ENCODE measurements around the gene PARD6G. TPM values are rescaled to one million over a fixed set of nuclear protein-coding genes. Genes with fewer than 3 reads are reported as not detected.

PARD6G gene
- total RNA-seq, 2 experiments from 2014 or later: 0.10 TPM; not detected in 1

- CTCF ChIA-PET: interaction anchor here (0.6 kb wide), 1 partner anchor 121 kb away, joined by 3 read pairs; no protein-coding TSS in a partner anchor
- Mint-ChIP-seq H3K36me3 (ENCODE audit: low read depth) (peaks cover 39% of the 10 kb centered on the region), H3K4me3 (no peak overlapping the region), H3K27ac (no peak overlapping the region), H3K27me3 (ENCODE audit: low read depth) (no peaks in the 10 kb centered on the region), H3K9me3 (no peaks in the 10 kb centered on the region), H3K4me1 (ENCODE audit: low read depth) (peaks cover 2% of the 10 kb centered on the region)
- intact Hi-C loops (cut with micrococcal nuclease): no loop called here
- no peak for DNase-seq
Measured at GRCh38 chr18:80137137-80137536, 110.2 kb downstream of the PARD6G start.

DNA sequence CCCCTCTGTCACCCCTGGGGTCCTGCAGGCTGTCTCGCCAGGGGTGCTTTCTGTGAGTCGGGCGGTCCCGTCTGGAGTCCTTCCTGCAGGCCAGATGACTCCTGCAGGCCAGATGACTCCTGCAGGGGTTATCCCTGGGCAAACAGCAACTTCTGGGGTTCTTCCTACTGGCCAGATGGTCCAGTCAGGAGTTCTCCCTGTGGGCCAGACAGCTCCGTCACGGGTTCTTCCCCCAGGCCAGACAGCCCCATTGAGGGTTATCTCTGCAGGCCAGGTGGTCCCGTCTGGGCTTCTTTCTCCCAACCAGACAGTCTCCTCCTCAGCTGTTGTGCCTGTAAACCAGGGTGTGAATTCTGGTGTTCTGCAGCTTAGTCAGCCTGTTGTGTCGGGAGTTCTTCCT lies 110.6 kb downstream of the PARD6G start:
- no peak for DNase-seq
- intact Hi-C loops (cut with micrococcal nuclease): no loop called here
- H3K4me3 Mint-ChIP-seq: no peak overlapping the region
- H3K9me3 Mint-ChIP-seq: no peaks in the 10 kb centered on the region
- H3K4me1 Mint-ChIP-seq (ENCODE audit: low read depth): peaks cover 3% of the 10 kb centered on the region
- H3K36me3 Mint-ChIP-seq (ENCODE audit: low read depth): peaks cover 42% of the 10 kb centered on the region
- CTCF ChIA-PET: interaction anchor here (0.6 kb wide), 1 partner anchor 122 kb away, joined by 3 read pairs; no protein-coding TSS in a partner anchor
- no peak overlapping the region for H3K27ac Mint-ChIP-seq
- no peaks in the 10 kb centered on the region for H3K27me3 Mint-ChIP-seq (ENCODE audit: low read depth)

GRCh38 chr18:80135136-80135535 lies 112.2 kb downstream of the PARD6G start:
- DNase-seq: no peak
- Mint-ChIP-seq H3K4me1 (ENCODE audit: low read depth) (peaks cover 9% of the 10 kb centered on the region), H3K9me3 (no peaks in the 10 kb centered on the region), H3K36me3 (ENCODE audit: low read depth) (peaks cover 45% of the 10 kb centered on the region), H3K27me3 (ENCODE audit: low read depth) (no peaks in the 10 kb centered on the region), H3K4me3 (no peak overlapping the region), H3K27ac (no peak overlapping the region)
- CTCF ChIA-PET: no interaction called here
- intact Hi-C loops (cut with micrococcal nuclease): no loop called here

GRCh38 chr18:80133124-80133523 lies 114.2 kb downstream of the PARD6G start:
- DNase-seq: no peak
- no peaks in the 10 kb centered on the region for H3K9me3 Mint-ChIP-seq
- H3K4me1 Mint-ChIP-seq (ENCODE audit: low read depth): peaks cover 20% of the 10 kb centered on the region
- intact Hi-C loops (cut with micrococcal nuclease): no loop called here
- no peak overlapping the region for H3K4me3 Mint-ChIP-seq
- H3K36me3 Mint-ChIP-seq (ENCODE audit: low read depth): peaks cover 41% of the 10 kb centered on the region
- CTCF ChIA-PET: interaction anchor here (0.6 kb wide), 1 partner anchor 17 kb away, joined by 5 read pairs; no protein-coding TSS in a partner anchor
- no peaks in the 10 kb centered on the region for H3K27me3 Mint-ChIP-seq (ENCODE audit: low read depth)
- H3K27ac Mint-ChIP-seq: no peak overlapping the region

DNA sequence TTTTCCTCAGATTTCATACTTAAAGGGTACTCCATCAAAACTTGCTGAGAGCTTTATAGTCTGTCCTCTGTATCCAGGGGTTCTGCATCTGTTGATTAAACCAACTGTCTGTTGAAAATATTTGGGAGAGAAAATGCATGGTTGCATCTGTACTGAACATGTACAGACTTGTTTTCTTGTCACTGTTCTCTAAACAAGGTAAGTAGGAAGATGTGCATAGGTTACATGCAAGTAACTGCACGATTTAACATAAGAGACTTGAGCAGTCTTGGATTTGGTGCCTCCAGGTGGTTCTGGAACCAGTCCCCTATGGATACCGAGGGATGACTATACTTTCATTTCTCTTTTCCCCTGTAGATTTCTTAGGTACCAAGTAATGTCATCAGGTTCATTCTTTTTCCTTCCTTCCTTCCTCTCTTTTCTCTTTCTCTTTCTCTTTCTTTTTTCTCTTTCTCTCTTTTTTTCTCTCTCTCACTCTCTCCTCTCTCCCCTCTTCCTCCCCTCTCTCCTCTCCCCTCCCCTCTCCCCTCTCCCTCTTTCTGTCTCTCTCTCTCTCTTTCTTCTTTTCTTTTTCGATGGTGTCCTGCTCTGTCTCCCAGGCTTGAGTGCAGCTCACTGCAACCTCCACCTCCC lies 115.0 kb downstream of the PARD6G start:
- CTCF ChIA-PET: no interaction called here
- intact Hi-C loops (cut with micrococcal nuclease): no loop called here
- no peaks in the 10 kb centered on the region for H3K9me3 Mint-ChIP-seq
- no peak for DNase-seq
- no peak overlapping the region for H3K4me3 Mint-ChIP-seq
- H3K4me1 Mint-ChIP-seq (ENCODE audit: low read depth): peaks cover 24% of the 10 kb centered on the region
- peaks cover 37% of the 10 kb centered on the region for H3K36me3 Mint-ChIP-seq (ENCODE audit: low read depth)
- no peak overlapping the region for H3K27ac Mint-ChIP-seq
- no peaks in the 10 kb centered on the region for H3K27me3 Mint-ChIP-seq (ENCODE audit: low read depth)

DNA sequence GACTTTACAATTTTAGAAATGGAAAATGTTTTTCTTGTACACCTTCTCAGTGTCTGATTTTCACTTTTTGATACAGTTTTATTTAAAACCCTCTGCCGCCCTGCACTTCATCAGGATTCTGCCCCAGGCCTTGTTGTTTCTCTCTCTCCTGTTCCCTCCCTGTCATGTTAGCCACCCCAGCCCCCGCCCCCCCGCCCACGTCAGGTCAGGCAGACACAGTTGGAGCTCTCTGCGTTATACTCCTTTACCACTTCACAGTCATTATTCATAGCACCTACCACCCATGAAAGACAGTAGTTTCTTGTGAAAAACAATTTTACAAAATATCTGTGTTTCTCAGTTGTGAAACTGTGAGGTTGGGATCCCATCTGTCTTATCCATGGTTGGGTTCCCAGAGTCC lies 116.8 kb downstream of the PARD6G start:
- Mint-ChIP-seq H3K36me3 (ENCODE audit: low read depth) (peaks cover 35% of the 10 kb centered on the region), H3K4me3 (no peak overlapping the region), H3K9me3 (no peaks in the 10 kb centered on the region), H3K27ac (no peak overlapping the region), H3K27me3 (ENCODE audit: low read depth) (no peaks in the 10 kb centered on the region), H3K4me1 (ENCODE audit: low read depth) (peaks cover 35% of the 10 kb centered on the region)
- intact Hi-C loops (cut with micrococcal nuclease): no loop called here
- DNase-seq: no peak
- CTCF ChIA-PET: interaction anchor here (1.1 kb wide), 1 partner anchor 10 kb away, joined by 6 read pairs; no protein-coding TSS in a partner anchor

DNA sequence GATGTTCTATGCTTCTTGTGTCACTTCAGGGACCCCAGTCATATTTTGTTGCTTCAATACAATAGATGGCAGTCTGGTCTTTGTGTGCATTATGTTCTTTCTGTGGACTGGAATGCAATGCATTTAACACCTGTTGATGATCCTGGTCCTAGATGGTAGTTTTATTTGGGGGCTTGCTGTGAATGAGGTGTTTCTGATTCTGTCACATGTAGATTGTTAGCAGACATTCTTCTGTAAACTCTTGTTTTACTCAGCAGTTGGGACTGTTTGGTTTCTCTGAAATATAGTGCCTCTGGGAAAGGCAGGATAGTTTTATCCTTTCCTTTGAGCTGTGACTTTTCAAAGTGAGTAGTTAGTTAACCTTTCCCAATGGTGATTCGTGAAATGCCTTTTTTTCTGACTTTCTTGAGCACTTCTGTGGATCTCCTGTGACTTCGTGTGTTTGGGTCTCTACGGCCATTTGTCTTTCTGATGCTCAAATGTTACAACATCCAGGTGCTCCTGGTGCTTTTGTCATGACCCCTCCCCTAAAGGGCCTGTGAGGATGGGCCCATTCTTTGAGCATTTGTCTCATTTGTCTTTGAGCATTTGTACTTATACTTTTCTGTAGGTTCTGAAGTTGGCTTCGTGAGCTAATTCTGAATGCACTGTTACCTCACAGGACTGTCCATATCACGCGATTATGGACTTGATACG lies 117.5 kb downstream of the PARD6G start:
- intact Hi-C loops (cut with micrococcal nuclease): no loop called here
- Mint-ChIP-seq H3K4me1 (ENCODE audit: low read depth) (peaks cover 35% of the 10 kb centered on the region), H3K27me3 (ENCODE audit: low read depth) (no peaks in the 10 kb centered on the region), H3K27ac (no peak overlapping the region), H3K4me3 (no peak overlapping the region), H3K36me3 (ENCODE audit: low read depth) (peaks cover 33% of the 10 kb centered on the region), H3K9me3 (no peaks in the 10 kb centered on the region)
- CTCF ChIA-PET: interaction anchor here (1.1 kb wide), 1 partner anchor 11 kb away, joined by 6 read pairs; no protein-coding TSS in a partner anchor
- no peak for DNase-seq

- no peak for DNase-seq
- Mint-ChIP-seq H3K27me3 (ENCODE audit: low read depth) (no peaks in the 10 kb centered on the region), H3K36me3 (ENCODE audit: low read depth) (peaks cover 25% of the 10 kb centered on the region), H3K27ac (no peak overlapping the region), H3K4me1 (ENCODE audit: low read depth) (peaks cover 37% of the 10 kb centered on the region), H3K4me3 (no peak overlapping the region), H3K9me3 (no peaks in the 10 kb centered on the region)
- intact Hi-C loops (cut with micrococcal nuclease): no loop called here
- CTCF ChIA-PET: no interaction called here
Measured at GRCh38 chr18:80127635-80128034, 119.7 kb downstream of the PARD6G start.

GRCh38 chr18:80126797-80127196 lies 120.5 kb downstream of the PARD6G start:
- Mint-ChIP-seq H3K4me3 (no peak overlapping the region), H3K4me1 (ENCODE audit: low read depth) (peaks cover 41% of the 10 kb centered on the region)

DNA sequence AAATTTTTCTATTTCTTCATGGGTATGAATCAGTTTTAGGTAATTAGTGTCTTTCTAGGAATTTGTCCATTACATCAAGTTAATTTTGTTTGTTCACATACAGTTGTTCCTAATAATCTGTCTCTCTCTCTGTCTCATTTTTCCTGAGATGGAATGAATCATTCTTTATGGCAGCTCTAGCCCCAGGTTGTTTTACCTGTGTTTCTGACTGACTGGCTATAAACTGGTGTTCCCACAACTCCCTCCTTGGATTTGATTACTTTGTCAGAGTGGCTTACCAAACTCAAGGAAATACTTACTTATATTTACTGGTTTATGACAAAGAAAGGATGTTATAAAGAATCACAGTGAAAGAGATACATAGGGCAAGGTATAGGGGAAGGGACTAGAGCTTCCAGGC lies 123.2 kb downstream of the PARD6G start:
- no peak overlapping the region for H3K4me3 Mint-ChIP-seq
- CTCF ChIA-PET: interaction anchor here (0.7 kb wide), 1 partner anchor 11 kb away, joined by 3 read pairs; no protein-coding TSS in a partner anchor
- H3K27ac Mint-ChIP-seq: no peak overlapping the region
- intact Hi-C loops (cut with micrococcal nuclease): no loop called here
- no peaks in the 10 kb centered on the region for H3K9me3 Mint-ChIP-seq
- H3K27me3 Mint-ChIP-seq (ENCODE audit: low read depth): no peaks in the 10 kb centered on the region
- H3K36me3 Mint-ChIP-seq (ENCODE audit: low read depth): peaks cover 39% of the 10 kb centered on the region
- no peak for DNase-seq
- peaks cover 38% of the 10 kb centered on the region for H3K4me1 Mint-ChIP-seq (ENCODE audit: low read depth)

More at GRCh38 chr18:80126797-80127196, 120.5 kb downstream of the PARD6G start:
- intact Hi-C loops (cut with micrococcal nuclease): no loop called here
- CTCF ChIA-PET: no interaction called here
- H3K27ac Mint-ChIP-seq: no peak overlapping the region
- no peaks in the 10 kb centered on the region for H3K27me3 Mint-ChIP-seq (ENCODE audit: low read depth)
- no peaks in the 10 kb centered on the region for H3K9me3 Mint-ChIP-seq
- peak; percentile 27 for DNase-seq
- H3K36me3 Mint-ChIP-seq (ENCODE audit: low read depth): peaks cover 29% of the 10 kb centered on the region

- Mint-ChIP-seq H3K27ac (no peak overlapping the region), H3K4me3 (no peak overlapping the region), H3K9me3 (no peaks in the 10 kb centered on the region), H3K27me3 (ENCODE audit: low read depth) (no peaks in the 10 kb centered on the region), H3K36me3 (ENCODE audit: low read depth) (peaks cover 48% of the 10 kb centered on the region), H3K4me1 (ENCODE audit: low read depth) (peaks cover 26% of the 10 kb centered on the region)
- DNase-seq: no peak
- intact Hi-C loops (cut with micrococcal nuclease): no loop called here
- CTCF ChIA-PET: no interaction called here
Measured at GRCh38 chr18:80120932-80121331, 126.4 kb downstream of the PARD6G start.

- H3K4me1 Mint-ChIP-seq (ENCODE audit: low read depth): peaks cover 36% of the 10 kb centered on the region
- intact Hi-C loops (cut with micrococcal nuclease): no loop called here
- H3K4me3 Mint-ChIP-seq: no peak overlapping the region
- H3K9me3 Mint-ChIP-seq: no peaks in the 10 kb centered on the region
- CTCF ChIA-PET: no interaction called here
- no peak for DNase-seq
- H3K36me3 Mint-ChIP-seq (ENCODE audit: low read depth): peaks cover 42% of the 10 kb centered on the region
- H3K27me3 Mint-ChIP-seq (ENCODE audit: low read depth): no peaks in the 10 kb centered on the region
- H3K27ac Mint-ChIP-seq: no peak overlapping the region
Measured at GRCh38 chr18:80119111-80119510, 128.2 kb downstream of the PARD6G start.

- H3K9me3 Mint-ChIP-seq: no peaks in the 10 kb centered on the region
- peaks cover 42% of the 10 kb centered on the region for H3K4me1 Mint-ChIP-seq (ENCODE audit: low read depth)
- H3K27ac Mint-ChIP-seq: no peak overlapping the region
- no peak overlapping the region for H3K4me3 Mint-ChIP-seq
- CTCF ChIA-PET: no interaction called here
- no peak for DNase-seq
- H3K27me3 Mint-ChIP-seq (ENCODE audit: low read depth): no peaks in the 10 kb centered on the region
- peaks cover 28% of the 10 kb centered on the region for H3K36me3 Mint-ChIP-seq (ENCODE audit: low read depth)
- intact Hi-C loops (cut with micrococcal nuclease): no loop called here
Measured at GRCh38 chr18:80115035-80115434, 132.3 kb downstream of the PARD6G start.
